H1 (cell line): ENCODE data around the gene PKDREJ. TPM values are rescaled to one million over a fixed set of nuclear protein-coding genes. Genes with fewer than 3 reads are reported as not detected.

Experiments
- BCL11A ChIP-seq, 2 experiments: IDR thresholded peaks; one replicate each; pipeline ENCODE4 v1.6.1; 2011; ENCODE audit warnings: low read depth in 2 of 2, low read length in 2 of 2, mild to moderate bottlenecking in 2 of 2
- USF2 ChIP-seq: IDR thresholded peaks from 2 replicates; pipeline ENCODE4 v1.6.1; 2011; ENCODE audit warnings: low read length, improper control_type of control experiment
- polyA plus RNA-seq, 7 experiments: library from polyadenylated mRNA; depleted of rRNA in 3 of 7; stranded (reverse) in 5 of 7; unstranded in 2 of 7; fragments of >200 nt in 5 of 7; fragments of 200-250 nt in 2 of 7; gene quantifications; 1 replicate in 5 of 7; 2 replicates in 1 of 7; 4 replicates in 1 of 7; pipeline versions ENCODE4 v1.2.1 to v1.2.3, GENCODE V29; 2011 to 2013; ENCODE audit warnings: missing spikeins in 2 of 7, mixed read lengths in 2 of 7
- total RNA-seq: library from RNA; stranded (reverse); fragmentation: NEBNext Ultra II Directional; extraction: Animal tissue kit (Norgen Biotek cat#: 25700); gene quantifications from 2 replicates; pipeline ENCODE4 v1.2.1, GENCODE V29; 2021

The PKDREJ gene
- total and polyA plus RNA-seq, 2 of the 8 experiments (the other 6 are each of a cell fraction or from before 2014, with no cell fraction given), result 0.02 to 0.04 TPM

DNA sequence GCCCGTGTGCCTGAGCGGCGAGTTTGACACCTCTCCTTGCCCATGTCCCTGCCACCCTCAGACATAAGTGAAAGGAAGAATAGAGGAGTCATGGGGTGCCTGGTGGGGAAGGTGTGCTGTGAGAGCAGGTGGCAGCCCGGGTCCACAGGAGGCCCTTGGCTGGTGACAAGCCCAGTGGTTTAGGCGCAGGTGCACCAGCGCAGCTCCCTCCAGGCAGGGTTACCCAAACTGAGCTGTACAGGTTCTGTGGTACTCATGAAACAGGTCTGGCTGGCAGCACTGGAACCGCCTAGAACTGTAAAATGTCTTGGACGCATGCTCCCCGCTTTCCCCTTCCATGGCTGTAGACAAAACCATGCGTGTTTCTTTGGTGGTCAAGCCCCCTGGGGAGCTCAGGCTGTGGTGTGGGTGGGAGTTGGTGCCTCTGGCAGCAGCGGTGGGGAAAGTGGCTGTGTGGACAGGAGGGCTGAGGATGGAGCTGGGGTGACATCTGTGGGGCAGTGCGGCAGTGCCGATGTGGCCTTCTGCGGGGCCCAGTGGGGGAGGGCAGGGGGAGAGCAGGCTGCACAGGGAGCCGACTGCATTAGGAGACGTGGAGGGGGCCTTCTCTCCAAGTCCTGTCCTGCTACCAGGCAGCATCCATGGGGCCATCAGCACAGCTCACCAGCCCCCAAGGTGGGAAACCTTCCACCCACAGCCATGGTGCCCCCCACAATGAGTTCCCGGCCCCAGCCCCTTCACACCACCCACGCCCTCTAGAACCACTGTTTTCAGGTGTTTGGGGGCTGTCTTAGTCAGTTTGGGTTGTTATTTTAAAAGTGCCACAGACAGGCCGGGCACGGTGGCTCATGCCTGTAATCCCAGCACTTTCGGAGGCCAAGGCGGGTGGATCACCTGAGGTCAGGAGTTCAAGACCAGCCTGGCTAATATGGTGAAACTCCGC is 28.0 kb upstream of the PKDREJ start (continued):
- TF ChIP-seq BCL11A (IDR thresholded peaks at IDR 0.05; ENCODE audit: low read depth in 2 of 2, low read length in 2 of 2), result no peak
- no peak for TF ChIP-seq USF2
